ENCODE results near the gene SLC45A2.
"Not testable (repeated sequence)": the region's sequence is repeated elsewhere in the genome, so short reads cannot be mapped to it uniquely, and the experiment has no call there.

The SLC45A2 gene

GRCh38 chr5:33966805-33967204 is 17.7 kb downstream of the SLC45A2 start:
- DNase-seq (ENCODE audit: low spot score), result no peak

GRCh38 chr5:33964132-33964700 is 20.3 kb downstream of the SLC45A2 start:
- no peak for DNase-seq (ENCODE audit: low spot score)

- DNase-seq (ENCODE audit: low spot score), result no peak
These were observed 26.3 kb downstream of the SLC45A2 start for GRCh38 chr5:33958176-33958575.

GRCh38 chr5:33957577-33958150 is 26.8 kb downstream of the SLC45A2 start:
- no peak for DNase-seq (ENCODE audit: low spot score)

- not testable (repeated sequence) for DNase-seq (ENCODE audit: low spot score)
These were observed 32.3 kb downstream of the SLC45A2 start for GRCh38 chr5:33952175-33952574.

- DNase-seq (ENCODE audit: low spot score), result no peak
These were observed 39.9 kb downstream of the SLC45A2 start for GRCh38 chr5:33944543-33945132.

- DNase-seq (ENCODE audit: low spot score), result no peak
These were observed 43.4 kb downstream of the SLC45A2 start for GRCh38 chr5:33941090-33941489.

GRCh38 chr5:33939556-33940262 is 44.8 kb downstream of the SLC45A2 start:
- DNase-seq (ENCODE audit: low spot score), result no peak

GRCh38 chr5:33938881-33939280 is 45.6 kb downstream of the SLC45A2 start:
- no peak for DNase-seq (ENCODE audit: low spot score)

- DNase-seq (ENCODE audit: low spot score), result no peak
These were observed 46.0 kb downstream of the SLC45A2 start for GRCh38 chr5:33938507-33938796.

- no peak for DNase-seq (ENCODE audit: low spot score)
These were observed 46.6 kb downstream of the SLC45A2 start for GRCh38 chr5:33937707-33938506.

- DNase-seq (ENCODE audit: low spot score), result no peak
These were observed 47.3 kb downstream of the SLC45A2 start for GRCh38 chr5:33937017-33937706.

GRCh38 chr5:33936381-33937016 is 48.0 kb downstream of the SLC45A2 start, which contains the start of gene RXFP3:
Gene RXFP3 (plus strand): TSS chr5:33936386. CDS start chr5:33936741, 355 bp downstream.
- no peak for DNase-seq (ENCODE audit: low spot score)

GRCh38 chr5:33936004-33936380 is 48.5 kb downstream of the SLC45A2 start:
- peak; percentile 64 for DNase-seq (ENCODE audit: low spot score)

- no peak for DNase-seq (ENCODE audit: low spot score)
These were observed 50.3 kb downstream of the SLC45A2 start for GRCh38 chr5:33934176-33934575.

GRCh38 chr5:33933723-33934169 is 50.7 kb downstream of the SLC45A2 start:
- DNase-seq (ENCODE audit: low spot score), result no peak

- DNase-seq (ENCODE audit: low spot score), result no peak
These were observed 53.4 kb downstream of the SLC45A2 start for GRCh38 chr5:33931136-33931535.

- no peak for DNase-seq (ENCODE audit: low spot score)
These were observed 54.4 kb downstream of the SLC45A2 start for GRCh38 chr5:33929925-33930690.

GRCh38 chr5:33928283-33928682 is 56.2 kb downstream of the SLC45A2 start:
- DNase-seq (ENCODE audit: low spot score), result no peak

- DNase-seq (ENCODE audit: low spot score), result no peak
These were observed 56.8 kb downstream of the SLC45A2 start for GRCh38 chr5:33927685-33928084.

- DNase-seq (ENCODE audit: low spot score), result no peak
These were observed 59.2 kb downstream of the SLC45A2 start for GRCh38 chr5:33925278-33925677.

Measured in germinal center (tissue), 1 donor.